Activated CD4-positive, alpha-beta T cell treated with anti-CD3 and anti-CD28 coated beads, Interleukin-2, amount 10 ng/mL, durations not matched to agents 24 days and 14 days (primary cell): ENCODE results near the gene FMN2. TPM values are rescaled to one million over a fixed set of nuclear protein-coding genes. Genes with fewer than 3 reads are reported as not detected.
A peak's percentile ranks its signal among the peaks of the same experiment; 100 is the strongest.

Experiments used
- DNase-seq: peaks from one replicate; pipeline ENCODE4 v3.0.0; 2022
- H3K27ac Mint-ChIP-seq: one replicate; pipeline ENCODE4 v1.8.0; 2022; ENCODE audit warnings: mild to moderate bottlenecking, mixed read lengths
- H3K27me3 Mint-ChIP-seq: one replicate; pipeline ENCODE4 v1.8.0; 2022; ENCODE audit warnings: mixed read lengths
- H3K36me3 Mint-ChIP-seq: one replicate; pipeline ENCODE4 v1.8.0; 2022; ENCODE audit warnings: low read depth, mild to moderate bottlenecking, mixed read lengths
- H3K4me1 Mint-ChIP-seq: one replicate; pipeline ENCODE4 v1.8.0; 2021; ENCODE audit warnings: mixed read lengths
- H3K4me3 Mint-ChIP-seq: one replicate; pipeline ENCODE4 v1.8.0; 2022; ENCODE audit warnings: mild to moderate bottlenecking, moderate library complexity, mixed read lengths
- H3K9me3 Mint-ChIP-seq: one replicate; pipeline ENCODE4 v1.8.0; 2021; ENCODE audit warnings: mixed read lengths
- intact Hi-C: fragments of 100-400 bp; cut with micrococcal nuclease; formaldehyde crosslinking; loops from one replicate; pipeline ENCODE4 v1.15.1; 2023
- total RNA-seq: library from RNA; stranded (reverse); gene quantifications from 2 replicates; pipeline ENCODE4 v1.2.3, GENCODE V29; 2022

Gene FMN2
- not detected in 2 replicates for total RNA-seq

DNA sequence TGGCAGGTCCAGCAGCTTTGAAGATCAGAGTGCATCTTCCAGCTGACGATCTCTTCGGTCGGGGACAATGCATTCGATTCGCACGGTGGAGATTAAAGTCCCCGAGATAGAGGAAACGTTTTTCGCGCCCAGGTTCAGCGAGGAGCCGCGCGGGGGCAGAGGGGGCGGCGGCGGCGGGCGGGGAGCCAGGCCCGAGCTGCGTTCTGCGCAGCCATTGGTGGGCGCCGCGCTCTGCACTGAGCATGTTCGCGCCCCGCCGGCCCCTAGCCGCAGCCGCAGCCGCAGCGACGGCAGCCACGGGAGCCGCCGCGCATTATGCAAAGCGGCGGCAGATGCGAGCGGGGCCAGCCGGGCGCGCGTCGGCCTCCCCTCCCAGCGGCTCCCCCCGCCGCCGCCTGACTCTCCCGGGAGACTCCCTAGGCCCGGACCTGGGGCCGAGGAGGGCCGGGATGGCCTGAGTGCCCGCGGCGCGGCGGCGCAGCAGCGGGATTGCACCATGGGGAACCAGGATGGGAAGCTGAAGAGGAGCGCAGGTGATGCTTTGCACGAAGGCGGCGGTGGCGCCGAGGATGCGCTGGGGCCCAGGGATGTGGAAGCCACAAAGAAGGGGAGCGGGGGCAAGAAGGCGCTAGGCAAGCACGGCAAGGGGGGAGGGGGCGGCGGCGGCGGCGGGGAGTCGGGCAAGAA is at the start of gene FMN2:
FMN2 (plus strand) TSS at position 270 of the 687 bp plus-strand sequence; CDS start at position 497, 227 bp downstream.
- H3K27ac Mint-ChIP-seq = no peak within 1 kb of the TSS
- peak within 1 kb of the TSS; percentile 22 for H3K4me3 Mint-ChIP-seq
- intact Hi-C loops = no loop called here
- H3K4me1 Mint-ChIP-seq = no peaks in the 10 kb centered on the region
- no peaks in the 10 kb centered on the region for H3K36me3 Mint-ChIP-seq
- peaks cover 28% of the 10 kb centered on the region for H3K27me3 Mint-ChIP-seq
- no peak for DNase-seq
- no peaks in the 10 kb centered on the region for H3K9me3 Mint-ChIP-seq

DNA sequence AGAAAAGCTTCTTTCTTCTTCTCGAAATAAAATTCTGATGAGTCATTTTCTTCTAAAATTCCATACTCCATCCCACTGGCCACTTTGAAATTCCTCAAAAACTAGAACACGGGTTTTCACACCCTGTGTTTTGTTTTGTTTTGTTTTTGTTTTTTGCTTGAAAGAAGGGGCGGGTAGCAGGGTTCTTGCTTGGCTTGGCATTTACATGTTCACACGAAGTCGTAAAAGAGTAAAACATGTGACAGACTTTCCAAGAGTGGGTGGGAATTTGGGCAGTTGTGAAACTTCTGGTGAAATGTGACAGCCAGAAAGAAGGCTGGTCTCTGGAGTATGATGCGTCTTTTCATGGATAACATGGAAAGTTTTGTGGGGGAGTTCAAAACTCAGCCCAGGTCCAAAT is 47.1 kb upstream of the FMN2 start:
- no peaks in the 10 kb centered on the region for H3K27me3 Mint-ChIP-seq
- H3K27ac Mint-ChIP-seq = no peak overlapping the region
- intact Hi-C loops = no loop called here

GRCh38 chr1:240046000-240046399 is 45.7 kb upstream of the FMN2 start:
- no peak overlapping the region for H3K4me3 Mint-ChIP-seq
- no peaks in the 10 kb centered on the region for H3K36me3 Mint-ChIP-seq
- intact Hi-C loops = no loop called here
- no peak for DNase-seq
- H3K4me1 Mint-ChIP-seq = no peaks in the 10 kb centered on the region
- H3K27me3 Mint-ChIP-seq = no peaks in the 10 kb centered on the region
- no peak overlapping the region for H3K27ac Mint-ChIP-seq
- no peaks in the 10 kb centered on the region for H3K9me3 Mint-ChIP-seq

More for the DNA sequence above, 47.1 kb upstream of the FMN2 start:
- Mint-ChIP-seq H3K4me1 (no peaks in the 10 kb centered on the region), H3K4me3 (no peak overlapping the region), H3K9me3 (no peaks in the 10 kb centered on the region), H3K36me3 (no peaks in the 10 kb centered on the region)
- DNase-seq = no peak

DNA sequence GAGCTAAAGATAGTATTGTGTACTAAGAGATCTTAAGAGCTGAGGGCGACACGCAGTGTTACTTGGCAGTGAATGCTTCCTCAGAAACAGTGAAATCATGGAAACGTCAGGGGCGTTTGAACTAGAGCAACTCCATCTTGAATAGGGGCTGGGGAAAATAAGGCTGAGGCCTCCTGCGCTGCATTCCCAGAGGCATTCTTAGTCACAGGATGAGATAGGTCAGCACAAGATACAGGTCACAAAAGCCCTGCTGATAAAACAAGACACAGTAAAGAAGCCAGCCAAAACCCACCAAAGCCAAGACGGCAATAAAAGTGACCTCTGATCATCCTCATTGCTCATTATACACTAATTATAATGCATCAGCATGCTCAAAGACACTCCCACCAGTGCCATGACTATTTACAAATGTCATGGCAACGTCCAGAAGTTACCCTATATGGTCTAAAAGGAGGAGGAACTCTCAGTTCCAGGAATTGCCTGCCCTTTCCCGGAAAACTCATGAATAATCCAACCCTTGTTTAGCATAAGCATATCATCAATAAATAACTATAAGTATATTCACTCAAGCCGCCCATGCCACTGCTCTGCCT is 37.5 kb upstream of the FMN2 start:
- H3K27ac Mint-ChIP-seq = no peak overlapping the region
- no peak for DNase-seq
- intact Hi-C loops = no loop called here
- no peaks in the 10 kb centered on the region for H3K36me3 Mint-ChIP-seq
- H3K27me3 Mint-ChIP-seq = no peaks in the 10 kb centered on the region
- no peak overlapping the region for H3K4me3 Mint-ChIP-seq
- H3K9me3 Mint-ChIP-seq = no peaks in the 10 kb centered on the region
- H3K4me1 Mint-ChIP-seq = no peaks in the 10 kb centered on the region

DNA sequence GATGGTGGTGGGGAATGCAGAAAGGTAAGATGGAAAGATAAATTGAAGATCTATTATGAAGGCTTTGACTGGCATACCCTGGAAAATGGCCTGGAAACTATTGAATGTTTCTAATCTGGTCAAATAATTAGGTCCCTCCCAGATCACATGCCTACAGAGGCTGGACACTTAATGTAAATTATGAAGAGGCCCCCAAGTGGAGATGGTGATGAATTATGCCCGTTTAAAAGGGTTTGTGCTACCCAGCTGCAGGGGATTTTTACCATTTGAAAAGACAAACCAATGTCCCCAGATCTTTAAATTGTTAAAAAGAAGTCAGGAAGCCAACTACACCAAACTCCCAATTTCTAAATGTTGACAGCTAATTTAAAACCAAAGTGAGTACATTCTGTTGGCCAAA is 35.7 kb upstream of the FMN2 start:
- Mint-ChIP-seq H3K27me3 (no peaks in the 10 kb centered on the region), H3K4me3 (no peak overlapping the region), H3K27ac (no peak overlapping the region), H3K9me3 (no peaks in the 10 kb centered on the region), H3K4me1 (no peaks in the 10 kb centered on the region), H3K36me3 (no peaks in the 10 kb centered on the region)
- intact Hi-C loops = no loop called here
- DNase-seq = no peak

DNA sequence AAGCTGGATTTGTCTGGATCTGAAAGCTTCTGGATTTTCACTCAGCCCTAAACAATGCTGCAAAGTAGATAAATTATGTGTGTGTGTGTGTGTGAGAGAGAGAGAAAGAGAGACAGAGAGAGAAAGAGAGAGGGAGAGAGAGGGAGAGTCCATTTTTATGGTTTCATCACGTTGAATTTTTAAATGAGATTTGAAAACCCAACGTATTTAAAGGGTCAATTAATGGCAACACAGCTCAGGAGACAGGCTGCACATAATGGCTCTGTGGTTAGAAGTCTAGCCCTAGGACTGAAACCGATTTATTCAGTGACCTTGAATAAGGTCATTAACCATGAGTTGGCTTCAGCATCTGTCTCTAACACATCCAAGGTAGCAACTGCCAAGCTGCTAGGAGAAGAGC is 35.3 kb upstream of the FMN2 start:
- Mint-ChIP-seq H3K36me3 (no peaks in the 10 kb centered on the region), H3K4me3 (no peak overlapping the region), H3K27me3 (no peaks in the 10 kb centered on the region), H3K27ac (no peak overlapping the region), H3K9me3 (no peaks in the 10 kb centered on the region), H3K4me1 (no peaks in the 10 kb centered on the region)
- no peak for DNase-seq
- intact Hi-C loops = no loop called here

- H3K27me3 Mint-ChIP-seq = no peaks in the 10 kb centered on the region
- no peaks in the 10 kb centered on the region for H3K9me3 Mint-ChIP-seq
- no peak for DNase-seq
- intact Hi-C loops = no loop called here
- no peaks in the 10 kb centered on the region for H3K4me1 Mint-ChIP-seq
- H3K36me3 Mint-ChIP-seq = no peaks in the 10 kb centered on the region
- H3K4me3 Mint-ChIP-seq = no peak overlapping the region
- H3K27ac Mint-ChIP-seq = no peak overlapping the region
Observed at GRCh38 chr1:240058049-240058448, 33.6 kb upstream of the FMN2 start.

DNA sequence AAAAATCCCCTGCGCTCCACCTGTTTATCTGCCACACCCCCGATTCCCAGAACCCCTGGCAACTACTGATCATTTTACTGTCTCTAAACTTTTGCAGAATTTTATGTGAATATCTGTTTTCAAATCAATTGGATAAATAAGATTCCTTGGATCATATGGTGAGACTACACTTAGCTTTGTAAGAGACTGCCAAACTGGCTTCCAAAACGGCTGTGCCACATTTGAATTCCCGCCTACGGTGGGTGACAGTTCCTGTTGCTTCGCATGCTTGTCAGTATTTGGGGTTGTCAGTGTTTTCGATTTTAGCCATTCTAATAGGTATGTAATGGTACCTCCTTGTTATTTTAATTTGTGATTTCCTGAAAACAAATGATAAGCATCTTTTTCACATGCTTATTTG is 22.7 kb upstream of the FMN2 start:
- no peak for DNase-seq
- no peaks in the 10 kb centered on the region for H3K36me3 Mint-ChIP-seq
- no peaks in the 10 kb centered on the region for H3K4me1 Mint-ChIP-seq
- no peak overlapping the region for H3K27ac Mint-ChIP-seq
- H3K4me3 Mint-ChIP-seq = no peak overlapping the region
- intact Hi-C loops = no loop called here
- H3K27me3 Mint-ChIP-seq = no peaks in the 10 kb centered on the region
- no peaks in the 10 kb centered on the region for H3K9me3 Mint-ChIP-seq

DNA sequence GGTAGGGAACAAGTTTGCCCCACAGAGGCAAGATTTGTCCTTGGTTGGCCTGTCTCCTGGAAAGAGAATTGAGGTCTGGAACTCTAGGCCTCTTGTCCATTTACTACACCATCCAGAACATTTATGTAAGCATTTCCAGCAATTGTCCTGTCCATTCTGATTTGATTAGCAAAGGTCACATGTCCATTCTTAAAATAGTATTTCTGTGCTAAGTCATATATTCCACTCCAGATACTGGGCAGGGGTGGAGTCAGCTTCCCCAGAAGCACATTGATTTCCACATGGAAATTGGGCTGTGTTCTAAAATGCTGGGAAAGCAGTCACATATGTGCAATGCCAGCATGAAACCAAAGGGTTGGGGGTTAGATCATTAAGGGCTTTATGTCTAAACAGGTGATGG is 21.5 kb upstream of the FMN2 start:
- Mint-ChIP-seq H3K27ac (no peak overlapping the region), H3K27me3 (no peaks in the 10 kb centered on the region), H3K36me3 (no peaks in the 10 kb centered on the region), H3K9me3 (no peaks in the 10 kb centered on the region), H3K4me1 (no peaks in the 10 kb centered on the region), H3K4me3 (no peak overlapping the region)
- no peak for DNase-seq
- intact Hi-C loops = no loop called here

GRCh38 chr1:240073097-240073496 is 18.6 kb upstream of the FMN2 start:
- Mint-ChIP-seq H3K4me1 (no peaks in the 10 kb centered on the region), H3K9me3 (no peaks in the 10 kb centered on the region), H3K27ac (no peak overlapping the region), H3K27me3 (no peaks in the 10 kb centered on the region), H3K4me3 (no peak overlapping the region), H3K36me3 (no peaks in the 10 kb centered on the region)
- intact Hi-C loops = no loop called here
- no peak for DNase-seq

- DNase-seq = no peak
- Mint-ChIP-seq H3K9me3 (no peaks in the 10 kb centered on the region), H3K4me1 (no peaks in the 10 kb centered on the region), H3K27ac (no peak overlapping the region), H3K27me3 (no peaks in the 10 kb centered on the region), H3K36me3 (no peaks in the 10 kb centered on the region), H3K4me3 (no peak overlapping the region)
- intact Hi-C loops = no loop called here
Observed at GRCh38 chr1:240074422-240074821, 17.3 kb upstream of the FMN2 start.

GRCh38 chr1:240074908-240075307 is 16.8 kb upstream of the FMN2 start:
- H3K4me1 Mint-ChIP-seq = no peaks in the 10 kb centered on the region
- intact Hi-C loops = no loop called here
- H3K9me3 Mint-ChIP-seq = no peaks in the 10 kb centered on the region
- no peaks in the 10 kb centered on the region for H3K36me3 Mint-ChIP-seq
- H3K27ac Mint-ChIP-seq = no peak overlapping the region
- no peaks in the 10 kb centered on the region for H3K27me3 Mint-ChIP-seq
- DNase-seq = no peak
- H3K4me3 Mint-ChIP-seq = no peak overlapping the region

- Mint-ChIP-seq H3K36me3 (no peaks in the 10 kb centered on the region), H3K4me1 (no peaks in the 10 kb centered on the region), H3K27ac (no peak overlapping the region), H3K4me3 (no peak overlapping the region), H3K27me3 (peaks cover 5% of the 10 kb centered on the region), H3K9me3 (no peaks in the 10 kb centered on the region)
- no peak for DNase-seq
- intact Hi-C loops = no loop called here
Observed at GRCh38 chr1:240084337-240084736, 7.3 kb upstream of the FMN2 start.

DNA sequence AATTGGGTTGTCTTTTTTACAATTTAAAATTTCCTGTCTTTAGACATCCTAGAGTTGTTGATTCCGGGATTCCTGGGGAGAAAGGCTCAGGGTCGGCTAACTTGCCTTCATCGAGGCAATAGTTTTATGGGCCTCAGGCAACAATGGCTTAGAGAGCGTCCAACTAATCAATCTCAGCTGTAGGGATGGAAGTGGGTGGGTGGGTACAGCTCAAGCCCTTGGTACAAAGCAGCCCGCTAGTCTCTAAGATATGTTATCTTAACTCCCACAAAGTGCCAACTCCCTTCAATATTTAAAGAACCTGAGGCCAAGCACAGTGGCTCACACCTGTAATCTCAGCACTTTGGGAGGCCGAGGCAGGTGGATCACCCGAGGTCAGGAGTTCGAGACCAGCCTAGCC is 6.9 kb upstream of the FMN2 start:
- H3K36me3 Mint-ChIP-seq = no peaks in the 10 kb centered on the region
- H3K27me3 Mint-ChIP-seq = peaks cover 7% of the 10 kb centered on the region
- no peaks in the 10 kb centered on the region for H3K4me1 Mint-ChIP-seq
- H3K27ac Mint-ChIP-seq = no peak overlapping the region
- no peak for DNase-seq
- no peaks in the 10 kb centered on the region for H3K9me3 Mint-ChIP-seq
- no peak overlapping the region for H3K4me3 Mint-ChIP-seq
- intact Hi-C loops = no loop called here

- no peak for DNase-seq
- peaks cover 20% of the 10 kb centered on the region for H3K27me3 Mint-ChIP-seq
- no peak overlapping the region for H3K4me3 Mint-ChIP-seq
- no peaks in the 10 kb centered on the region for H3K4me1 Mint-ChIP-seq
- no peak overlapping the region for H3K27ac Mint-ChIP-seq
- intact Hi-C loops = no loop called here
- H3K9me3 Mint-ChIP-seq = no peaks in the 10 kb centered on the region
- no peaks in the 10 kb centered on the region for H3K36me3 Mint-ChIP-seq
Observed at GRCh38 chr1:240086726-240087125, 5.0 kb upstream of the FMN2 start.
